Embryonic facial prominence (tissue), 1 donor: Measurements from ENCODE around the gene NELFA.
"Not testable (repeated sequence)": the region's sequence is repeated elsewhere in the genome, so short reads cannot be mapped to it uniquely, and the experiment has no call there.

Experiments
- DNase-seq: peaks from one replicate; pipeline ENCODE4 v3.0.0-alpha.2; 2016; ENCODE audit errors: extremely low spot score

NELFA gene

GRCh38 chr4:1993718-1994516 lies 14.9 kb downstream of the NELFA start:
- not testable (repeated sequence) for DNase-seq

GRCh38 chr4:1993169-1993516 lies 15.6 kb downstream of the NELFA start:
- no peak for DNase-seq

- DNase-seq: no peak
Observed at GRCh38 chr4:1992468-1993168, 16.2 kb downstream of the NELFA start.

GRCh38 chr4:1991596-1992434 lies 17.0 kb downstream of the NELFA start:
- DNase-seq: no peak

- DNase-seq: no peak
Observed at GRCh38 chr4:1991087-1991486, 17.7 kb downstream of the NELFA start.

GRCh38 chr4:1990676-1991075 lies 18.1 kb downstream of the NELFA start:
- no peak for DNase-seq

GRCh38 chr4:1990348-1990645 lies 18.5 kb downstream of the NELFA start:
- DNase-seq: no peak

GRCh38 chr4:1989533-1990347 lies 19.0 kb downstream of the NELFA start:
- DNase-seq: no peak

GRCh38 chr4:1988327-1988724 lies 20.4 kb downstream of the NELFA start:
- no peak for DNase-seq

- no peak for DNase-seq
Observed at GRCh38 chr4:1987721-1988326, 20.9 kb downstream of the NELFA start.

GRCh38 chr4:1987296-1987695 lies 21.5 kb downstream of the NELFA start:
- no peak for DNase-seq

- no peak for DNase-seq
Observed at GRCh38 chr4:1986578-1987210, 22.1 kb downstream of the NELFA start.

GRCh38 chr4:1985780-1986577 lies 22.8 kb downstream of the NELFA start:
- no peak for DNase-seq

GRCh38 chr4:1985294-1985693 lies 23.5 kb downstream of the NELFA start:
- DNase-seq: no peak

- no peak for DNase-seq
Observed at GRCh38 chr4:1984406-1985191, 24.2 kb downstream of the NELFA start.

- no peak for DNase-seq
Observed at GRCh38 chr4:1983846-1984405, 24.8 kb downstream of the NELFA start.

GRCh38 chr4:1983053-1983845 lies 25.5 kb downstream of the NELFA start:
- DNase-seq: no peak
